ENCODE measurements around the gene SCD5.

Gene SCD5

DNA sequence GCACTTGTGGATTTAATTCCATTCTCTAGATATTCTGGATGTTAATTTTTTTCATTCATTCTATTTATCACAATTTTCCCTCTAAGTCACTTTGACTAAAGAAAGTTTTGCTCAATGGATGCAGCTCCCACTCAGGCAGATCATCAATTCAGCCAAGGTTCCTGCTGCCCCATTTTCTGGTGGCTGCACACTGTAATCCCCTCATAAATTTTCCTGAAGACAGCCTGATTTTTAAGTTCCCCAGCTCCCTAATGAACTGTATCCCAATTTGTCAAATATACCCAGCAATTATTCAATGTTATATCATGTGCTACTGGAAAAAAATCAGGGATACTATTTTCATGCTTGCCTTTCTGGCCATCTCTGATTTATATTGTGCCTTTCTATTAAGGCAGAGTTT is 61.2 kb downstream of the SCD5 start:
- TF ChIP-seq ZNF214 (tag by site-specific recombination; IDR thresholded peaks at IDR 0.05; ENCODE audit: borderline replicate concordance) = no peak
- TF ChIP-seq, protein P1, sequence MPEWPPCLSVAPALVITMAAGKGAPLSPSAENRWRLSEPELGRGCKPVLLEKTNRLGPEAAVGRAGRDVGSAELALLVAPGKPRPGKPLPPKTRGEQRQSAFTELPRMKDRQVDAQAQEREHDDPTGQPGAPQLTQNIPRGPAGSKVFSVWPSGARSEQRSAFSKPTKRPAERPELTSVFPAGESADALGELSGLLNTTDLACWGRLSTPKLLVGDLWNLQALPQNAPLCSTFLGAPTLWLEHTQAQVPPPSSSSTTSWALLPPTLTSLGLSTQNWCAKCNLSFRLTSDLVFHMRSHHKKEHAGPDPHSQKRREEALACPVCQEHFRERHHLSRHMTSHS (tag by site-specific recombination; IDR thresholded peaks at IDR 0.05) = no peak
- TF ChIP-seq, protein P2, sequence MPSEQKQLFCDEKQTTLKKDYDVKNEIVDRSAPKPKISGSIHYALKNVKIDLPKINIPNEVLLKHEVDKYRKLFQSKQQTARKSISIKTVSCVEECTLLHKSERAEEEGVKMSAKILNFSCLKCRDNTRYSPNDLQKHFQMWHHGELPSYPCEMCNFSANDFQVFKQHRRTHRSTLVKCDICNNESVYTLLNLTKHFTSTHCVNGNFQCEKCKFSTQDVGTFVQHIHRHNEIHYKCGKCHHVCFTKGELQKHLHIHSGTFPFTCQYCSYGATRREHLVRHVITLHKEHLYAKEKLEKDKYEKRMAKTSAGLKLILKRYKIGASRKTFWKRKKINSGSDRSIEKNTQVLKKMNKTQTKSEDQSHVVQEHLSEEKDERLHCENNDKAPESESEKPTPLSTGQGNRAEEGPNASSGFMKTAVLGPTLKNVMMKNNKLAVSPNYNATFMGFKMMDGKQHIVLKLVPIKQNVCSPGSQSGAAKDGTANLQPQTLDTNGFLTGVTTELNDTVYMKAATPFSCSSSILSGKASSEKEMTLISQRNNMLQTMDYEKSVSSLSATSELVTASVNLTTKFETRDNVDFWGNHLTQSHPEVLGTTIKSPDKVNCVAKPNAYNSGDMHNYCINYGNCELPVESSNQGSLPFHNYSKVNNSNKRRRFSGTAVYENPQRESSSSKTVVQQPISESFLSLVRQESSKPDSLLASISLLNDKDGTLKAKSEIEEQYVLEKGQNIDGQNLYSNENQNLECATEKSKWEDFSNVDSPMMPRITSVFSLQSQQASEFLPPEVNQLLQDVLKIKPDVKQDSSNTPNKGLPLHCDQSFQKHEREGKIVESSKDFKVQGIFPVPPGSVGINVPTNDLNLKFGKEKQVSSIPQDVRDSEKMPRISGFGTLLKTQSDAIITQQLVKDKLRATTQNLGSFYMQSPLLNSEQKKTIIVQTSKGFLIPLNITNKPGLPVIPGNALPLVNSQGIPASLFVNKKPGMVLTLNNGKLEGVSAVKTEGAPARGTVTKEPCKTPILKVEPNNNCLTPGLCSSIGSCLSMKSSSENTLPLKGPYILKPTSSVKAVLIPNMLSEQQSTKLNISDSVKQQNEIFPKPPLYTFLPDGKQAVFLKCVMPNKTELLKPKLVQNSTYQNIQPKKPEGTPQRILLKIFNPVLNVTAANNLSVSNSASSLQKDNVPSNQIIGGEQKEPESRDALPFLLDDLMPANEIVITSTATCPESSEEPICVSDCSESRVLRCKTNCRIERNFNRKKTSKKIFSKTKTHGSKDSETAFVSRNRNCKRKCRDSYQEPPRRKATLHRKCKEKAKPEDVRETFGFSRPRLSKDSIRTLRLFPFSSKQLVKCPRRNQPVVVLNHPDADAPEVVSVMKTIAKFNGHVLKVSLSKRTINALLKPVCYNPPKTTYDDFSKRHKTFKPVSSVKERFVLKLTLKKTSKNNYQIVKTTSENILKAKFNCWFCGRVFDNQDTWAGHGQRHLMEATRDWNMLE (tag by site-specific recombination; conservative IDR thresholded peaks at IDR 0.05; ENCODE audit: low read depth) = no peak
- no peak for TF ChIP-seq ZNF157 (tag by site-specific recombination; IDR thresholded peaks at IDR 0.05)
- Histone ChIP-seq H3K36me3 (ENCODE audit: control insufficient read depth in 2 of 2, insufficient read depth in 1 of 2, low read length in 2 of 2) (no peaks in the 10 kb centered on the region), H3K4me3 (ENCODE audit: low read depth, low read length) (no peak overlapping the region), H3K9me3 (ENCODE audit: control insufficient read depth, insufficient read depth, low read depth, low read length) (no peaks in the 10 kb centered on the region), H3K4me1 (ENCODE audit: control insufficient read depth, insufficient read depth, low read length) (no peaks in the 10 kb centered on the region), H3K27ac (ENCODE audit: extremely low read depth, low read depth, low read length) (no peak overlapping the region)
- CTCF ChIA-PET = interaction anchor here (0.7 to 1.9 kb wide), 3 partner anchors 39 to 273 kb away, joined by 3 to 13 read pairs (median 4); no protein-coding TSS in a partner anchor
- POLR2A ChIA-PET = no interaction called here

DNA sequence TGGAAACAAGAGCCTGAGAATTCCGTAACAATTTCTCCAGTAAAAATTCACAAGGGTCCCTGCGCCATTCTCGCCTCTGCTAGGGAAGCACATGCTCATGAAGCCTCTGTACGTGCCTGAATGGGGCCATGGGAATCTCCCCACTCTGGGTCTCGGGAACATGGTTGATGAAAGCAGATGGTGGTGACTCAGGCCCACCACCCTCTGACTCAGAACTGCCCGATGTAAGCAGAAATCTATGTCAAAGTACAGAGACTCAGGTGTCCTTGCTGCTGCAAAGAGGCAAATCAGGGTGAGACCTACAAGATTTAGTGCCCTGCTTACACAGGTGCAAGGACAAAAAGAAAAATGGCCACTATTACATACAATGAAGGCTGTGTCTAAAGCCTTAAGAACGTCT is 65.0 kb downstream of the SCD5 start:
- CTCF ChIA-PET = interaction anchor here (0.6 kb wide), 1 partner anchor 61 kb away, joined by 3 read pairs; no protein-coding TSS in a partner anchor
- no peak overlapping the region for H3K4me3 ChIP-seq (ENCODE audit: low read depth, low read length)
- no peaks in the 10 kb centered on the region for H3K36me3 ChIP-seq (ENCODE audit: control insufficient read depth in 2 of 2, insufficient read depth in 1 of 2, low read length in 2 of 2)
- H3K9me3 ChIP-seq (ENCODE audit: control insufficient read depth, insufficient read depth, low read depth, low read length) = no peaks in the 10 kb centered on the region
- TF ChIP-seq ZNF621 (tag by site-specific recombination; IDR thresholded peaks at IDR 0.05) = no peak
- H3K27ac ChIP-seq (ENCODE audit: extremely low read depth, low read depth, low read length) = no peak overlapping the region
- POLR2A ChIA-PET = no interaction called here
- H3K4me1 ChIP-seq (ENCODE audit: control insufficient read depth, insufficient read depth, low read length) = no peaks in the 10 kb centered on the region

DNA sequence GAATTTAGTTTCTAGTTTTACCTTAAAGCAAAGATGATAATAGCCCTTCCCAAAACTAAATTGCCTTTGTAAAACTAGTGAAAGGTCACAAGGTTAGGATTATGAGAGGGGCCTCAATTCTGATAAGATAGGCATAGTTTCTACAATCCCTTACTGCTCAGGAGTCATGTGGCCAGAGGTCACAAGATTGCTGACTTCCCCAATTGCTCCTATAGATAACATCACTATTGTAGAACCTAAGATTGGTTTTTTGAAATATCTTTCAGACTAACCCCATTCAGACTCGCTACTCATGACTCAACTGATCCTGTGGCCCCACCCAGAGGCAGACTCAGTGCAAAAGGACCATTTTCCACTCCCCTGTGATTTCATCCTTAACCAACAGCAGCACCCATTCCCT is 70.3 kb downstream of the SCD5 start:
- Histone ChIP-seq H3K27ac (ENCODE audit: extremely low read depth, low read depth, low read length) (no peak overlapping the region), H3K36me3 (ENCODE audit: control insufficient read depth in 2 of 2, insufficient read depth in 1 of 2, low read length in 2 of 2) (no peaks in the 10 kb centered on the region), H3K9me3 (ENCODE audit: control insufficient read depth, insufficient read depth, low read depth, low read length) (no peaks in the 10 kb centered on the region), H3K4me1 (ENCODE audit: control insufficient read depth, insufficient read depth, low read length) (no peaks in the 10 kb centered on the region), H3K4me3 (ENCODE audit: low read depth, low read length) (no peak overlapping the region)
- ChIA-PET POLR2A (no interaction called here), CTCF (no interaction called here)
- TF ChIP-seq, protein P3, sequence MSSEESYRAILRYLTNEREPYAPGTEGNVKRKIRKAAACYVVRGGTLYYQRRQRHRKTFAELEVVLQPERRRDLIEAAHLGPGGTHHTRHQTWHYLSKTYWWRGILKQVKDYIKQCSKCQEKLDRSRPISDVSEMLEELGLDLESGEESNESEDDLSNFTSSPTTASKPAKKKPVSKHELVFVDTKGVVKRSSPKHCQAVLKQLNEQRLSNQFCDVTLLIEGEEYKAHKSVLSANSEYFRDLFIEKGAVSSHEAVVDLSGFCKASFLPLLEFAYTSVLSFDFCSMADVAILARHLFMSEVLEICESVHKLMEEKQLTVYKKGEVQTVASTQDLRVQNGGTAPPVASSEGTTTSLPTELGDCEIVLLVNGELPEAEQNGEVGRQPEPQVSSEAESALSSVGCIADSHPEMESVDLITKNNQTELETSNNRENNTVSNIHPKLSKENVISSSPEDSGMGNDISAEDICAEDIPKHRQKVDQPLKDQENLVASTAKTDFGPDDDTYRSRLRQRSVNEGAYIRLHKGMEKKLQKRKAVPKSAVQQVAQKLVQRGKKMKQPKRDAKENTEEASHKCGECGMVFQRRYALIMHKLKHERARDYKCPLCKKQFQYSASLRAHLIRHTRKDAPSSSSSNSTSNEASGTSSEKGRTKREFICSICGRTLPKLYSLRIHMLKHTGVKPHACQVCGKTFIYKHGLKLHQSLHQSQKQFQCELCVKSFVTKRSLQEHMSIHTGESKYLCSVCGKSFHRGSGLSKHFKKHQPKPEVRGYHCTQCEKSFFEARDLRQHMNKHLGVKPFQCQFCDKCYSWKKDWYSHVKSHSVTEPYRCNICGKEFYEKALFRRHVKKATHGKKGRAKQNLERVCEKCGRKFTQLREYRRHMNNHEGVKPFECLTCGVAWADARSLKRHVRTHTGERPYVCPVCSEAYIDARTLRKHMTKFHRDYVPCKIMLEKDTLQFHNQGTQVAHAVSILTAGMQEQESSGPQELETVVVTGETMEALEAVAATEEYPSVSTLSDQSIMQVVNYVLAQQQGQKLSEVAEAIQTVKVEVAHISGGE (tag by site-specific recombination; conservative IDR thresholded peaks at IDR 0.05; ENCODE audit: low read depth) = no peak
- TF ChIP-seq ZNF585B (tag by site-specific recombination; IDR thresholded peaks at IDR 0.05) (no peak), HOXD13 (CRISPR knock-in tag; IDR thresholded peaks at IDR 0.05; ENCODE audit: borderline replicate concordance) (no peak), SP2 (tag by site-specific recombination; IDR thresholded peaks at IDR 0.05) (no peak), OVOL3 (tag by site-specific recombination; IDR thresholded peaks at IDR 0.05) (no peak), ZNF202 (tag by site-specific recombination; IDR thresholded peaks at IDR 0.05; ENCODE audit: borderline replicate concordance) (no peak), ZNF433 (tag by site-specific recombination; IDR thresholded peaks at IDR 0.05; ENCODE audit: low read depth) (no peak), FEZF1 (tag by site-specific recombination; IDR thresholded peaks at IDR 0.05) (no peak), ZNF324 (tag by site-specific recombination; IDR thresholded peaks at IDR 0.05) (no peak), ZSCAN30 (tag by site-specific recombination; IDR thresholded peaks at IDR 0.05) (no peak), ZNF791 (tag by site-specific recombination; IDR thresholded peaks at IDR 0.05) (no peak), ZNF621 (tag by site-specific recombination; IDR thresholded peaks at IDR 0.05) (no peak), ZNF660 (tag by site-specific recombination; IDR thresholded peaks at IDR 0.05) (no peak), ZIC2 (tag by site-specific recombination; IDR thresholded peaks at IDR 0.05) (no peak), SP3 (tag by site-specific recombination; IDR thresholded peaks at IDR 0.05) (no peak)
- TF ChIP-seq, protein P4, sequence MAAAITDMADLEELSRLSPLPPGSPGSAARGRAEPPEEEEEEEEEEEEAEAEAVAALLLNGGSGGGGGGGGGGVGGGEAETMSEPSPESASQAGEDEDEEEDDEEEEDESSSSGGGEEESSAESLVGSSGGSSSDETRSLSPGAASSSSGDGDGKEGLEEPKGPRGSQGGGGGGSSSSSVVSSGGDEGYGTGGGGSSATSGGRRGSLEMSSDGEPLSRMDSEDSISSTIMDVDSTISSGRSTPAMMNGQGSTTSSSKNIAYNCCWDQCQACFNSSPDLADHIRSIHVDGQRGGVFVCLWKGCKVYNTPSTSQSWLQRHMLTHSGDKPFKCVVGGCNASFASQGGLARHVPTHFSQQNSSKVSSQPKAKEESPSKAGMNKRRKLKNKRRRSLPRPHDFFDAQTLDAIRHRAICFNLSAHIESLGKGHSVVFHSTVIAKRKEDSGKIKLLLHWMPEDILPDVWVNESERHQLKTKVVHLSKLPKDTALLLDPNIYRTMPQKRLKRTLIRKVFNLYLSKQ (tag by site-specific recombination; IDR thresholded peaks at IDR 0.05; ENCODE audit: borderline replicate concordance) = no peak
